ENCODE measurements around the gene CFAP77.

Gene CFAP77

GRCh38 chr9:132517815-132518550 lies 108.0 kb downstream of the CFAP77 start:
- DNase-seq (ENCODE audit: low spot score), result no peak

- no peak for DNase-seq (ENCODE audit: low spot score)
Observed at GRCh38 chr9:132518626-132519025, 108.6 kb downstream of the CFAP77 start.

- no peak for DNase-seq (ENCODE audit: low spot score)
Observed at GRCh38 chr9:132519033-132519432, 109.0 kb downstream of the CFAP77 start.

- no peak for DNase-seq (ENCODE audit: low spot score)
Observed at GRCh38 chr9:132520612-132521011, 110.6 kb downstream of the CFAP77 start.

GRCh38 chr9:132525308-132526023 lies 115.5 kb downstream of the CFAP77 start:
- no peak for DNase-seq (ENCODE audit: low spot score)

- no peak for DNase-seq (ENCODE audit: low spot score)
Observed at GRCh38 chr9:132531195-132531594, 121.2 kb downstream of the CFAP77 start.

- DNase-seq (ENCODE audit: low spot score), result no peak
Observed at GRCh38 chr9:132531710-132532570, 121.9 kb downstream of the CFAP77 start.

- no peak for DNase-seq (ENCODE audit: low spot score)
Observed at GRCh38 chr9:132534832-132535231, 124.8 kb downstream of the CFAP77 start.

- DNase-seq (ENCODE audit: low spot score), result no peak
Observed at GRCh38 chr9:132536124-132536523, 126.1 kb downstream of the CFAP77 start.

- no peak for DNase-seq (ENCODE audit: low spot score)
Observed at GRCh38 chr9:132537352-132537751, 127.3 kb downstream of the CFAP77 start.

GRCh38 chr9:132538071-132538470 lies 128.1 kb downstream of the CFAP77 start:
- DNase-seq (ENCODE audit: low spot score), result no peak

- DNase-seq (ENCODE audit: low spot score), result no peak
Observed at GRCh38 chr9:132539096-132539495, 129.1 kb downstream of the CFAP77 start.

GRCh38 chr9:132541051-132541450 lies 131.0 kb downstream of the CFAP77 start:
- no peak for DNase-seq (ENCODE audit: low spot score)

GRCh38 chr9:132541870-132542830 lies 132.1 kb downstream of the CFAP77 start:
- DNase-seq (ENCODE audit: low spot score), result no peak

GRCh38 chr9:132543251-132543650 lies 133.2 kb downstream of the CFAP77 start:
- DNase-seq (ENCODE audit: low spot score), result no peak

GRCh38 chr9:132543960-132544359 lies 133.9 kb downstream of the CFAP77 start:
- DNase-seq (ENCODE audit: low spot score), result no peak

GRCh38 chr9:132545578-132545977 lies 135.6 kb downstream of the CFAP77 start:
- DNase-seq (ENCODE audit: low spot score), result no peak

GRCh38 chr9:132546148-132547051 lies 136.4 kb downstream of the CFAP77 start:
- peak; percentile 48 for DNase-seq (ENCODE audit: low spot score)

GRCh38 chr9:132547052-132547431 lies 137.0 kb downstream of the CFAP77 start:
- DNase-seq (ENCODE audit: low spot score), result no peak

GRCh38 chr9:132547436-132547835 lies 137.4 kb downstream of the CFAP77 start:
- no peak for DNase-seq (ENCODE audit: low spot score)

Data from GM03348 (cell line).